Spleen (tissue), 11 donors: ENCODE data around the gene MYRF. TPM values are rescaled to one million over a fixed set of nuclear protein-coding genes. Genes with fewer than 3 reads are reported as not detected.

Experiments
- DNase-seq: peaks from one replicate; pipeline ENCODE4 v3.0.0-alpha.2; 2020
- H3K27ac ChIP-seq, 8 donors: fragments of 200-600 bp; sonication (generic) in 7 of 8; 1 replicate in 4 of 8; 2 replicates in 4 of 8; pipeline versions ENCODE4 v1.5.0 to v1.8.0; 2016 to 2021; ENCODE audit warnings: inconsistent platforms in 4 of 8, mild to moderate bottlenecking in 4 of 8, moderate library complexity in 1 of 8
- H3K27me3 ChIP-seq, 7 donors: fragments of 200-600 bp; sonication (generic) in 6 of 7; replicated peaks in 1 of 7; 1 replicate in 4 of 7; 2 replicates in 3 of 7; pipeline versions ENCODE4 v1.5.0 to v1.8.0; 2016 to 2021; ENCODE audit warnings: inconsistent platforms in 3 of 7, mild to moderate bottlenecking in 1 of 7
- H3K36me3 ChIP-seq, 6 donors: fragments of 200-600 bp; sonication (generic) in 5 of 6; 1 replicate in 4 of 6; 2 replicates in 2 of 6; pipeline versions ENCODE4 v1.5.0 to v1.8.0; 2016 to 2021; ENCODE audit warnings: inconsistent platforms in 2 of 6
- H3K4me1 ChIP-seq, 6 donors: fragments of 200-600 bp; sonication (generic) in 5 of 6; 1 replicate in 3 of 6; 2 replicates in 3 of 6; pipeline versions ENCODE4 v1.5.0 to v1.8.0; 2016 to 2021; ENCODE audit warnings: inconsistent platforms in 3 of 6
- H3K4me3 ChIP-seq, 8 donors: fragments of 200-600 bp; sonication (generic) in 7 of 8; 1 replicate in 4 of 8; 2 replicates in 4 of 8; pipeline versions ENCODE4 v1.5.0 to v1.8.0; 2016 to 2021; ENCODE audit warnings: inconsistent platforms in 4 of 8, mild to moderate bottlenecking in 4 of 8, moderate library complexity in 2 of 8
- H3K9me3 ChIP-seq, 8 donors: fragments of 200-600 bp; sonication (generic) in 7 of 8; 1 replicate in 4 of 8; 2 replicates in 4 of 8; pipeline versions ENCODE4 v1.5.0 to v1.8.0; 2016 to 2021; ENCODE audit warnings: inconsistent platforms in 4 of 8
- CTCF ChIP-seq, 11 experiments: fragments of 200-600 bp in 7 of 11; fragments of 450-650 bp in 4 of 11; sonication (generic) in 4 of 11; IDR thresholded peaks in 8 of 11; conservative IDR thresholded peaks in 3 of 11; 1 replicate in 7 of 11; 2 replicates in 4 of 11; pipeline versions ENCODE4 v1.4.0 to v1.8.0; 2016 to 2021; ENCODE audit warnings: antibody characterized with exemption in 11 of 11, inconsistent platforms in 4 of 11, mild to moderate bottlenecking in 1 of 11
- POLR2A ChIP-seq, 3 donors: fragments of 450-650 bp; IDR thresholded peaks; one replicate each; pipeline ENCODE4 v1.5.1; 2017; ENCODE audit warnings: antibody characterized with exemption in 3 of 3, mild to moderate bottlenecking in 1 of 3
- POLR2AphosphoS5 ChIP-seq, 3 donors: sonication (generic); formaldehyde crosslinking; IDR thresholded peaks; one replicate each; pipeline ENCODE4 v1.5.1; 2017; ENCODE audit warnings: antibody characterized with exemption in 3 of 3
- WGBS, 5 donors: extraction: QIAGEN DNeasy Blood & Tissue Kit in 3 of 5; methylation state at CpG; one replicate each; pipeline versions ENCODE4 v1.1.5 to v1.1.7; 2013 to 2018; 5-methylcytosine and 5-hydroxymethylcytosine counted together
- intact Hi-C: fragments of 100-400 bp; cut with DNase I; formaldehyde crosslinking; loops from one replicate; pipeline ENCODE4 v1.15.0; 2023; ENCODE audit warnings: low total_unique reads
- polyA plus RNA-seq, 3 donors: library from polyadenylated mRNA; stranded (reverse); fragments of 200-250 nt; gene quantifications; one replicate each; pipeline ENCODE4 v1.2.1, GENCODE V29; 2013
- total RNA-seq, 7 donors: library from RNA; depleted of rRNA in 3 of 7; stranded (reverse); fragments of >200 nt in 3 of 7; fragmentation: NEBNext Ultra II Directional in 4 of 7; extraction: Animal tissue kit (Norgen Biotek cat#: 25700) in 4 of 7; gene quantifications; one replicate each; pipeline versions ENCODE4 v1.1.0 to v1.2.1, GENCODE V29; 2016 to 2021
- donor health status: healthy with polysubstance abuse.
- donor health status: DM: no; HTN: no; CAD: no; lungs with moderate emphysema.
- donor health status: DM: no; HTN: no; CAD: no.
- donor health status: Bipolar disorder and iron deficiency.
- donor health status: healthy.
- donor health status: DM: no; HTN: no; CAD: no.
- donor health status: DM: yes; HTN: yes; CAD: no.

MYRF gene
- total and polyA plus RNA-seq, 10 donors, result 0.15 to 1.5 (median 0.55) TPM

GRCh38 chr11:61833471-61833870 lies 81.0 kb downstream of the MYRF start:
- H3K4me3 ChIP-seq, result no peak overlapping the region
- H3K27ac ChIP-seq, result peak overlapping the region in 2 of 8 donors; percentile 81 to 82
- peaks cover 0 to 16% (median 6%) of the 10 kb centered on the region in 7 donors for H3K27me3 ChIP-seq
- no peaks in the 10 kb centered on the region for H3K9me3 ChIP-seq
- intact Hi-C loops, result no loop called here
- no peak for TF ChIP-seq POLR2A (IDR thresholded peaks at IDR 0.05)
- TF ChIP-seq POLR2AphosphoS5 (IDR thresholded peaks at IDR 0.05), result no peak
- no peak for TF ChIP-seq CTCF (IDR thresholded peaks at IDR 0.05 in 8 of 11, conservative IDR thresholded peaks at IDR 0.05 in 3 of 11)
- WGBS, 5 donors, result 74 to 85% (median 83%) methylated on average over 11 of the region's 11 CpGs
- H3K4me1 ChIP-seq, result peaks cover 13 to 82% (median 31%) of the 10 kb centered on the region in 6 donors
- no peaks in the 10 kb centered on the region for H3K36me3 ChIP-seq
- DNase-seq, result peak; percentile 62

- no peak for TF ChIP-seq POLR2AphosphoS5 (IDR thresholded peaks at IDR 0.05)
- no peak for TF ChIP-seq CTCF (IDR thresholded peaks at IDR 0.05 in 8 of 11, conservative IDR thresholded peaks at IDR 0.05 in 3 of 11)
- no peak for TF ChIP-seq POLR2A (IDR thresholded peaks at IDR 0.05)
- Histone ChIP-seq H3K27me3 (peaks cover 0 to 11% (median 3%) of the 10 kb centered on the region in 7 donors), H3K4me3 (no peak overlapping the region), H3K9me3 (no peaks in the 10 kb centered on the region), H3K27ac (peak overlapping the region in 6 of 8 donors; percentile 62 to 82 (median 75)), H3K4me1 (peaks cover 8 to 78% (median 27%) of the 10 kb centered on the region in 6 donors), H3K36me3 (no peaks in the 10 kb centered on the region)
- WGBS, 5 donors, result 83 to 93% (median 90%) methylated on average over 12 of the region's 12 CpGs
- no peak for DNase-seq
- intact Hi-C loops, result no loop called here
These were observed 81.5 kb downstream of the MYRF start for GRCh38 chr11:61833926-61834277.

GRCh38 chr11:61834278-61835048 lies 82.0 kb downstream of the MYRF start:
- TF ChIP-seq CTCF (IDR thresholded peaks at IDR 0.05 in 8 of 11, conservative IDR thresholded peaks at IDR 0.05 in 3 of 11) (no peak), POLR2AphosphoS5 (IDR thresholded peaks at IDR 0.05) (peak in 2 of 3 donors; percentile 35 to 59)
- Histone ChIP-seq H3K9me3 (no peaks in the 10 kb centered on the region), H3K4me3 (peak overlapping the region in 1 of 8 donors; percentile 9), H3K4me1 (peaks cover 5 to 72% (median 21%) of the 10 kb centered on the region in 6 donors), H3K36me3 (no peaks in the 10 kb centered on the region), H3K27me3 (peaks cover 0 to 6% (median 0%) of the 10 kb centered on the region in 7 donors), H3K27ac (peak overlapping the region; percentile 27 to 82 (median 72))
- WGBS, 5 donors, result 25 to 32% (median 29%) methylated on average over 10 to 12 of the region's 12 CpGs
- intact Hi-C loops, result no loop called here
- peak; percentile 78 for DNase-seq

- H3K27ac ChIP-seq, result peak overlapping the region in 7 of 8 donors; percentile 39 to 82 (median 74)
- intact Hi-C loops, result no loop called here
- H3K4me3 ChIP-seq, result peak overlapping the region in 1 of 8 donors; percentile 31
- DNase-seq, result peak; percentile 41
- WGBS, 5 donors, result 91 to 99% (median 93%) methylated on average over 8 of the region's 8 CpGs
- H3K9me3 ChIP-seq, result no peaks in the 10 kb centered on the region
- peaks cover 0 to 16% (median 0%) of the 10 kb centered on the region in 6 donors for H3K36me3 ChIP-seq
- H3K4me1 ChIP-seq, result peaks cover 5 to 55% (median 19%) of the 10 kb centered on the region in 6 donors
- TF ChIP-seq POLR2AphosphoS5 (IDR thresholded peaks at IDR 0.05), result no peak
- TF ChIP-seq CTCF (IDR thresholded peaks at IDR 0.05 in 8 of 11, conservative IDR thresholded peaks at IDR 0.05 in 3 of 11), result no peak
- no peak for TF ChIP-seq POLR2A (IDR thresholded peaks at IDR 0.05)
- H3K27me3 ChIP-seq, result no peaks in the 10 kb centered on the region
These were observed 83.8 kb downstream of the MYRF start for GRCh38 chr11:61836193-61836592.
